ENCODE results near the gene CITED1. TPM values are rescaled to one million over a fixed set of nuclear protein-coding genes. Genes with fewer than 3 reads are reported as not detected.

CITED1 gene
- total and polyA plus RNA-seq, 2 donors (not counting 3 experiments of a cell fraction or from before 2014, with no cell fraction given), result not detected

GRCh38 chrX:72260448-72260847, 45.3 kb downstream of the CITED1 start:
- no peaks in the 10 kb centered on the region for H3K27me3 ChIP-seq (ENCODE audit: control insufficient read depth in 2 of 2, insufficient read depth in 2 of 2, low read length in 2 of 2)
- FAIRE-seq (no peak), DNase-seq (ENCODE audit: low read depth, low spot score) (no peak)
- H3K4me2 ChIP-seq (ENCODE audit: insufficient read depth, low read length), result no peak overlapping the region
- dilution Hi-C loops (cut with MboI; ENCODE audit: extremely low pct_ligation_motif_present, low sequenced_read_pairs), result no loop called here
- ChIA-PET POLR2A (interaction anchor here (0.6 kb wide), 1 partner anchor 19 kb away, joined by 3 read pairs; no protein-coding TSS in a partner anchor), CTCF (interaction anchor here (0.7 kb wide), 1 partner anchor 341 kb away, joined by 3 read pairs; no protein-coding TSS in a partner anchor)
- no peak overlapping the region for H2AFZ ChIP-seq (ENCODE audit: low read depth, low read length)
- no peaks in the 10 kb centered on the region for H3K9me1 ChIP-seq (replicated peaks; ENCODE audit: control insufficient read depth, extremely low read depth, insufficient read depth, low read length)
- no TSS peak for BruUV-seq (replicated peaks)
- H3K4me1 ChIP-seq (ENCODE audit: control insufficient read depth, extremely low read depth, insufficient read depth, low read length), result peaks cover 6% of the 10 kb centered on the region
- H3K27ac ChIP-seq (ENCODE audit: insufficient read depth, low read depth, low read length), result no peak overlapping the region
- H3K4me3 ChIP-seq (replicated peaks in 1 of 3; ENCODE audit: insufficient read depth in 1 of 3, low read depth in 1 of 3, low read length in 3 of 3), result no peak overlapping the region
- TF ChIP-seq JUN (IDR thresholded peaks at IDR 0.05; ENCODE audit: borderline replicate concordance, insufficient read depth, insufficient read length, low read depth), result no peak
- TF ChIP-seq FOS (IDR thresholded peaks at IDR 0.05; ENCODE audit: borderline replicate concordance, insufficient read depth, low read length), result no peak
- TF ChIP-seq GATA2 (IDR thresholded peaks at IDR 0.05; ENCODE audit: insufficient read depth, insufficient read length, low read depth, low read length), result no peak
- no peak for TF ChIP-seq CTCF (IDR thresholded peaks at IDR 0.05; ENCODE audit: extremely low read depth in 1 of 2, insufficient read depth in 1 of 2, low read depth in 1 of 2, low read length in 2 of 2)
- TF ChIP-seq MYC (IDR thresholded peaks at IDR 0.05; ENCODE audit: low read depth, low read length), result no peak
- TF ChIP-seq POLR2AphosphoS5 (IDR thresholded peaks at IDR 0.05; ENCODE audit: insufficient read depth, low read depth, low read length), result no peak
- no peaks in the 10 kb centered on the region for H4K20me1 ChIP-seq (replicated peaks; ENCODE audit: control insufficient read depth, extremely low read depth, insufficient read depth, low read length)
- H3K9me3 ChIP-seq (replicated peaks; ENCODE audit: control insufficient read depth, insufficient read depth, low read length), result no peaks in the 10 kb centered on the region
- H3K36me3 ChIP-seq (ENCODE audit: control insufficient read depth in 2 of 2, extremely low read depth in 1 of 2, insufficient read depth in 2 of 2, low read length in 2 of 2), result no peaks in the 10 kb centered on the region
- intact Hi-C loops (cut with micrococcal nuclease), result no loop called here
- H3K9ac ChIP-seq (replicated peaks; ENCODE audit: extremely low read depth, insufficient read depth, low read length), result no peak overlapping the region
- no peaks in the 10 kb centered on the region for H3K79me2 ChIP-seq (ENCODE audit: control insufficient read depth, insufficient read depth, low read length)
